Frontal cortex (tissue), 4 donors: Measurements from ENCODE around the gene LINGO1. TPM values are rescaled to one million over a fixed set of nuclear protein-coding genes. Genes with fewer than 3 reads are reported as not detected.
A peak's percentile ranks its signal among the peaks of the same experiment; 100 is the strongest.

Experiments
- DNase-seq, 2 donors: peaks; one replicate each; pipeline ENCODE4 v3.0.0; 2012; ENCODE audit warnings: low spot score in 2 of 2
- FAIRE-seq: peaks from 2 replicates; lab custom pipeline; 2012; peaks lifted over from hg19 to GRCh38; lab: Jason Lieb, UNC
- total RNA-seq: library from RNA; depleted of rRNA; stranded (reverse); fragments of >200 nt; gene quantifications from one replicate; pipeline ENCODE4 v1.2.3, GENCODE V29; 2014
- donor health status: control.
- donor health status: control.
- donor health status: control.

Gene LINGO1
- total RNA-seq, 1 donor from 2014 or later, result 32.6 TPM

DNA sequence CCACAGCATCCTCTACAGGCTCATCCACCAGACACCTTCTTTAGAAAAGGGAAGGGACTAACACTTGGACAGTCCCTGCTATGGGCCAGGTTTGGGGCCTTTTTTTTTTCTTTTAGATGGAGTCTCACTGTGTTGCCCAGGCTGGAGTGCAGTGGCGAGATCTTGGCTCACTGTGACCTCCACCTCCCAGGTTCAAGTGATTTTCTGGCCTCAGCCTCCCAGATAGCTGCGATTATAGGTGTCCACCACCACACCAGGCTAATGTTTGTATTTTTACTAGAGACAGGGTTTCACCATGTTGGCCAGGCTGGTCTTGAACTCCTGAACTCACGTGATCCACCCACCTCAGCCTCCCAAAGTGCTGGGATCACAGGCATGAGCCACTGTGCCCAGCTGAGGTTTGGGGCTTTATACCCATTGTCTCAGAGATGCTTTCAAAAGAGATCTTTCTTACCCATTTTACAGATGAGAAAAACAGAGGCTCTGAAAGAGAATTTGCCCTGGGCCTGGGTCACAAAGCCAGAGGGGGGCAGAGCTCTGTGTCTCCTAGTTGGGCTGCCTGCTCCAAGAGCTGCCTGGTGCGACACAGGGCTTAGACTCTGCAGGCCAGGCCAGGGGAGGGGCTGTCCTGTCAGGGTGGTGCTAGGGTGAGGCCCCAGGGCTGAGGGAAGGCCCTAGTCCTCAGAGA, 11.6 kb downstream of the LINGO1 start:
- DNase-seq, result no peak
- no peak for FAIRE-seq

DNA sequence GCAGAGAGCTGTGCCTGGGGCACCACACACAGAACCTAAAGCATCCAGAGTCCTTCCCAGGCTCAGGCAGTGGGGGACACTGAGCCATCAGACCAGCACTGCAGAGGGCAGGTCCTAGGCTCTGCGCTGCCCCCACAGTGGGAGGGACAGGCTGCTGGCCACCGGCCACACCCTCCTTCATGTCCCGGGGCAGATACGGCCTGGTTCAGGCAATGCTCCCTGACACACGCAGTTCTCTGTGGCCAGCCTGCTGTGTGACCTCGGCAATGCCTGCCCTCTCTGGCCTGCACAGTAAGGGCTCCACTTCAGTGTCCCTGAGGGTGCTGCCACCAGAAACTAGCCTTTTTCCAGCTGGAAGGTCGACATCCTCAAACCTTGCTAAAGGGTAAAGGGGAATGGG, 12.4 kb downstream of the LINGO1 start:
- peak in 1 of 2 donors; percentile 10 for DNase-seq
- no peak for FAIRE-seq

DNA sequence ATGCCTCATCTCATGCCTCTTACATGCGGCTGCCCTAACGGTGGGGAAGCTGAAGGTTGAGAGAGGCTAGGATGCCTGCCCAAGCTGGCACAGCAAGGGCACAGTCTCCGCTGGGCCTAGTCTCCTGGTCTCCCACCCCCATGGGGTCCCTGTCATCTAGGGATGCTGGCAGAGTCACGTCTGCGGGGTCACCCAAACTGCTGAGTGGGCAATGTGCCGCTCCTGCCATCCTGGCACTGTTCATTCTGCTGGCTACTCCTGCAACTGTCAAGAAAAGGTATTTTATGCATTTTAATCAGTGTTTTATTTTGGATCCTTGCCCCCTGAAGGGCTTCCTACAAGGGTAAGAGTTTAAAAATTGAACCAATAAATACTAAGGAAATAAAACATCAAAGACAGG, 12.8 kb downstream of the LINGO1 start:
- FAIRE-seq, result no peak
- DNase-seq, result peak in 1 of 2 donors; percentile 16

DNA sequence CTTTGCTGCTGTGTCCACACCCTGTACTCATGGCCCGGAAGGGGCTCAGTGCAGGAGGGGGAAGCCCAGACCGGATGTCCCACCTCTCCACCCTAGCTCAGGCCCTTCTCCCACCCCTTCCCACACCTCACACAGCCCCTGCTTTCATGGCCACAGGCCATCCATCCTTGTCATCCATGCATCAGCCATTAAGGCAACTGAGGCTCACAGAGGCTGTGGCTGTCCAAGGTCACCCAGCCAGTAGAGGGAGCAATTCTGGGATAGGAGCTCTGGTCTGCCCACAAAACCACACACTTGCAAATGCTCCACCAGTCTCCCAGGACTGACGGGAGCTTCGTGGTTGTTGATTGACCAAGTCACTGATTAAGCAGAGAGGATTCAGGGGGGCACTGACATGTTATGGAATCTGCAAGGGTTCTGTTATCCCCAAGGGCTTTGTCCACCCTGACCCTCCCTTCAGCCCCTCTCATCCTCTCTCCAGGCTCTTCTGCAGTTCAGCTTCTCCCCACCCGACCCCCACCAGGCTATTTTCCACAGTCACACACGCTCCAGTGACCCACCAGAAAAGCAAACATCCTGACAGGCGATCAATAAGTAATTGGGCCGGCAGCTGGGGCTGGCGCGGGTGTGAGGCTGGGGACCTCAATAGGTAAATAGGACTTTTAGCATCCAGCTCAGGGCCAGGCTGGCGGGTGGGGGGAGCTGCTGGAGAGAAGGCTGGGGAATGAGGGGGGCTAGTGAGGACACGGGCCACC, 15.1 kb downstream of the LINGO1 start:
- FAIRE-seq (no peak), DNase-seq (peak in 1 of 2 donors; percentile 18)

DNA sequence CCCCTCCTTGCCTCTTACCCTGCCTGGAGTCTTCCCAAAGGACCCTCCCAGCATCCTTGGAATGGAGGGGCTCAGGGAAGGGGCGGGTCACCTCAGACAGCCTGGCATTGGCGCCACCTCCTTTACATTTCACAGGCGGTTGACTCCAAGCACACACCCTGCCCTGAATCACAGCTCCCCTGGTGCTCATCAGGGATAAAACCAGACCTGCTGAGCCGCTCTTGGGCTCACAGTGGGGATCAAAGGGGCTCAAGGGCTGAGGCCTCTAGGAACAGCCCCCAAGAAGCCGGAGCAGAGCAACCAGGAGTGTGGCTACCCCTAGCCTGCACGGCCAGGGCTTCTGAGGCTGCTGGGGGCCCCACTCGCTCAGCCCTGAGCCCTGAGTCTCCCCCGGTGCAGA, 16.6 kb downstream of the LINGO1 start:
- FAIRE-seq (no peak), DNase-seq (peak in 1 of 2 donors; percentile 10)

DNA sequence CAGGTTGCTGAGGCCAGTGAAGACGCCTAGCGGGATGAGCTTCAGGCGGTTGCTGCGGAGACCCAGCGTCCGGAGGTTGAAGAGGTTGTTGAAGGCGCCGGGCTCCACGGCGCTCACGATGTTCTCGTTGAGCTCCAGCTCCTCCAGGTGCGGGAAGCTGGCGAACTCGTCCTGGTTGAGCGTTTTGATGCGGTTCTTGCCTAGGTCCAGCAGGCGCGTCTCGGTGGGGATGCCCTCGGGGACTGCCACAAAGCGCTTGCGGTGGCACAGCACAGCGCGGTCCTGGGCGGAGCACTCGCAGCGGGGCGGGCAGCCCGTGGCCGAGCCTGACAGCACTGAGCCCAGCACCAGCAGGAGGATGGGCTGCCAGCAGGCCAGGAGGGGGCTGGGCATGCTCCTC, 17.2 kb downstream of the LINGO1 start:
- FAIRE-seq, result no peak
- no peak for DNase-seq

DNA sequence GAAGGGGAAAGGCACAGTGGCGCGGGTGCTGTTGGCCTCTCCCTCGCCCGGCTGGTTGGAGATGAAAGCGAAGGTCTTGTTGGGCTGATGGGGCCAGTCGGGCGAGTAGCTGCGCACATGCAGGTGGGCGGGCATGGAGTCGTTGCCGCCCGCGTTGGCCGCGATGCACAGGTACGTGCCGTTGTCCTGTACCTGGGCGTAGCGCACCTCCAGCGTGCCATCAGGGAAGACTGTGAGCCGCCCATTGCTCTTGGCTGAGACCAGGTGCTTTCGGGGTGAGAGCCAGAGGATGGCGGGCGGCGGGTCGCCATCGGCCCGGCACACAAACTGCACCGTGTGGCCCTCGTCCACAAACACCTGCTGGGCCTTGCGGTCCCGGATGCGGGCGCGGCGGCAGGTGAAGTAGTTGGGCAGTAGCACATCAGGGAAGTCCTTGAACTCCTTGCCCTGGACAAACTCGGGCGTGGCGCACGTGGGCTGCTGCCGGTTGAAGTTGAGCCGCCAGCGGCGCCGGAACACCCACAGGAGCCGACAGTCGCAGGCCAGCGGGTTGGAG, 18.4 kb downstream of the LINGO1 start:
- FAIRE-seq (no peak), DNase-seq (peak in 1 of 2 donors; percentile 28)

DNA sequence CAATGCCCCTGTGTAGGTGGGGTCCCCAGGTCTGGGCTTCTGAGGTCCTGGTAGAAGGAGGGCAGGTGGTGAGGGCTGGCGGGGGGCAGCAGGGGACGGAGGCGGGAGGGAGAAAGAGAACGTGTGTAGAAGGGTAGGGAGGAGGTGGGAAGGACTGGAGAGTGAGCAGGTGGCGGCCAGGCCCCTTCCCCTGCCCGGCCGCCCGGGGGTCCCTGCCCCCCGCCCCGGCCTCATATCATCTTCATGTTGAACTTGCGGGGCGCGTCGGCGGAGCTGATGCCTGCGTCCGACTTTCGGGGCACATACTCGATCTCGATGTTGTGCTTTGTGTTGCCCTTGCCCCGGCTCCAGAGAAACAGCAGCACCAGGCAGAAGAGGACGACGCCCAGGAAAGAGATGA, 18.9 kb downstream of the LINGO1 start:
- DNase-seq (peak in 1 of 2 donors; percentile 17), FAIRE-seq (no peak)

DNA sequence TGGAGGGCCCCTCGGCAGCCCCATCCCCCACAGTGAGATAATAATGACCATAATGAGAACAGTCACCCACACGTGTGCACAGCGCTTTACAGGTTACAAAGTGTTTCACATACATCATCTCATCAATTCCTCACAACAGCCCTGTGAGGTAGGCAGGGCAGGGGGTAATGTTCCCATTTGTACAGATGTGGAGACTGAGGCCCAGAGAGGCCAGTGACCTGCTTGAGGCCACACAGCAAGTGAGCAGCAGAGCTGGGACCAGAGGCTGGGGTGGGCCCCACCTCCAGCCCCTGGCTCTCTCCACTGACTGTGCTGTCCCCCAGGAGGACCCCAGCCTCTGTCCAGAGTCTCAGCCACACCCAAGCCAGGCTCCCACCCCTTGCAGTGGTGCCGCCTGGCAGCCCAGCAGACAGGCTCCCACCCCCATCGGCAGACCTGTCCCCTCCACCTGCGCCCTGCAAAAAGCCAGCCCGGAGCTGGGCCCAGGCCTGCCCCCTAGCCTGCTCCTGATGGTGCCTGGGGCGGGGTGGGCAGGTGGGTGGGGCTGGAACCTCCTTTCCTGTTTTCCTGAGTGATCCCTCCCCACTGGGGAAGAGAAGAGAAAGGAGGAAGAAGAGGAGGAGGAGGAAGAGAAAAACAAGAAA, 19.6 kb downstream of the LINGO1 start:
- DNase-seq (peak in 1 of 2 donors; percentile 19), FAIRE-seq (no peak)

DNA sequence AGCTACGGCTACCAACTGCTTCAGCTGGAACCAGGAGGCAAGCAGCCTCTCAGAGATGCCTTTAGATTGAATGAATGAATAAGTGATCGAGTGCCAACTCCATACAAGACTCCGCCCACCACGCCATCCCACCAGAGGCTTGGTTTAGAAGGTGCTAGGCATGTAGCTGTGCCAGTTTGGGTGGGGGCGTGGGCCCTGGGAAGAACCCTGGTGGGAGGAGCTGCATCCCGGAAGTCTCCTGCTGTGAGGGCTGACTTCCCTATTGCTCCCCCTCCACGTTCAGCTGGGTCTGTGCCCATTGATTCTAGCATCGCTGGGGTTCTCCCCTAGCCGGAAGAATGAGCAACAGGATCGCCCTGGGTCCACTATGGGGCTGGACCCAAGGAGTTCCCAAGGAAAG, 20.9 kb downstream of the LINGO1 start:
- DNase-seq (peak; percentile 21 to 62), FAIRE-seq (no peak)

DNA sequence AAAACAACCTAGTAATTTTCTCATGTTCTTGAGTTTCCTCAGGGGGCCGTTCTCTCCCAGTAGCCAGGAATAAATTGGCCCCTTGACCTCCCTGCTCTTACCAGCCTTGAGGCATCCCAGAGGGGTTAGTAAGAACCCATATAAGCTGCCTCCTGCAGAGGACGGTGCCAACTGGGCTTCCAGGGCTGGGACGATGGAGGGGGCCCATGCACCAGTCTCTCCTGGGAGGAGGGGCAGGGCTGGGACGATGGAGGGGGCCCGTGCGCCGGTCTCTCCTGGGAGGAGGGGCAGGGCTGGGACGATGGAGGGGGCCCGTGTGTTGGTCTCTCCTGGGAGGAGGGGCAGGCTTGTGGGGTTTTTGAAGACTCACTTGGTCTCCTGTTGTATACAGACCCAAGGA, 22.0 kb downstream of the LINGO1 start:
- no peak for DNase-seq
- FAIRE-seq, result no peak

DNA sequence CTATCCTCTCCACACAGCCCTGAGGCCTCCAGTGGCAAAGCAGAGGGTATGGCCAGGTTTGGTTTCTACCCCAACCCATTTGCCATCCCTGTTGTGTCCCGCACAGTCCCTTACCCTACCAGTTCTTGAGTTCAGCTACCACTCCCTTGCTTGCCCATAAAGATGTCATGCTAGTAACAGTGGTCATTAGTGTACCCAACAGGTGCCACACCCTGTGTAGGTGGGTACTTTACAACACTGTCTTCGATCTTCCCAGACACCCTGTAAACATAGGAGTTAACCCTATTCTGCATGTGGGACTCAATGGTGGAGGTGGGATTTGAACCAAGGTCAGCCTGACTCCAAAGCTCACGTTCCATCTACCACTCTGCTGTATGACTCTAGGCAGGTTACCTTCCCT, 23.2 kb downstream of the LINGO1 start:
- DNase-seq (peak in 1 of 2 donors; percentile 11), FAIRE-seq (no peak)

DNA sequence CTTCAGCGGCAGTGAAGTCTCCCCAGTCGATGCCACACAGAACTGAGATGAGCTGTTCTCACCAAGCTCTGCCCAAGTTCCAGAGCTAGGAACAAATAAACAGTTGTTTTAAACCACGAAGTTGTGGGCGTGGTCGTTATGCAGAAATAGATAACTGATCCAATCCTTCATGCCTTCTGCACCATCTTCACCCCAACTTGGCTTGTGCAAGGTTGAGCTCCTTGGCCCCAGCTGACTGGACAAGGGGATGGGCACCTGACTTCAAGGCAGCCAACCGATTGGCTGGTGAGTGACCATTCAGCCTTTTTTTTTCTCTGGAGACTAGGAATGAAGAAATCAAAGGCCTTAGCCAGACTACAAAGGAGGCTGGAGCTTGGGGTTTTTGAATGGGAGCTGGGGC, 23.9 kb downstream of the LINGO1 start:
- DNase-seq (peak in 1 of 2 donors; percentile 23), FAIRE-seq (no peak)

DNA sequence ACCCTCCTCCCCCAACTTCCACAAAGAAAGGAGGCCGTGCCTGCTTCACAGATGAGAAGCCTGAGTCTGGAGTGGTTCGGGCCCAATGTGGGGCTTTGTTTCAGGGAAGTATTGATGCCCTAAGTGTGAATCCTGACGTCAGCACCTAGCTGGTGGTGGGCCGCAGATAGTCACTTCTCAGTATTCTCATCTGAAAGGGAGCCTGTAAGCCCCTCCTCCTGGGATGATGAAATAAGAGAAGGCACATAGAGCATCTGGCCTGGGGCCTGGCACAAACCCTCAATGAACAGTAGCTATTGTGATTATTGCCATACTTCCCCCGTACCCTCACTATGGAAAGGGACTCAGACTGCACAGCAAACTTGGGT, 24.8 kb downstream of the LINGO1 start:
- DNase-seq, result peak in 1 of 2 donors; percentile 26
- no peak for FAIRE-seq

DNA sequence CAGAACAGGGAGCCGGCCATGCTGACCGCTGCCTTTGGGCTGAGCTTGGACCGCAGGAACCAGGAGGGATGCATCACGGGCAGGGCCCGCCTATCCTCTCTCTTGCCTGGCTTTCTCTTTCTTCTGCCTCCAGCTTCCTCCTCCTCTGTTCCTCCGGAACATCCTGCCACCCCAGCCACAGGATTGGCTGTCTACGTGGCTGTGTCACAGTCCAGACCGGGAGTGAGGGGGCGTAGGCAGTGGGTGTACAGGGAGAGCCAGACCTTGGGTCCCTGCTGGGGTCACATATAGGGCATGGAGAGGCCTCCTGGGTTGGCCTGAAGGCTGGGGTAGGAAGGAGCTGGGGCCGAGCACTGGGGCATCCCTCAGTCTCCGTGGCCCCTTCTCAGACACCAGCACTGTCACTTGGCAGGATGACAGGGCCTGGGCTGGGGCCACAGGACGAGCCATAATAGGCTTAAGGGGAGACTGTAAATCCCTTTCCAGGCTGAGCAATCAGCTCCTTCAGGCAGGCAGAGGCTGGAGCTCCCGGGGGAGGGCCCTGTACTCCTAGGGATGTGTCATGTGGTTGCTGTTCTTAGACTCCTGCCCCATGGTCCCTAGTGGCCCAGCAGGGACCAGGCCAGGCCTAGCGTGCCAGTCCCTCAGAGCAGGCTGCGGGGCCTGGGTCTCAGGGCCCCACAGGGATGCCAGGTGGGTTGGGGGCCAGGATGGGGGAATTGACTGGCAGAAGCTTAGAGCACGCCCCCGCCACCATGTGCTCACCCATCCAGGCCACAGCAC, 25.4 kb downstream of the LINGO1 start:
- FAIRE-seq, result no peak
- DNase-seq, result peak in 1 of 2 donors; percentile 19

DNA sequence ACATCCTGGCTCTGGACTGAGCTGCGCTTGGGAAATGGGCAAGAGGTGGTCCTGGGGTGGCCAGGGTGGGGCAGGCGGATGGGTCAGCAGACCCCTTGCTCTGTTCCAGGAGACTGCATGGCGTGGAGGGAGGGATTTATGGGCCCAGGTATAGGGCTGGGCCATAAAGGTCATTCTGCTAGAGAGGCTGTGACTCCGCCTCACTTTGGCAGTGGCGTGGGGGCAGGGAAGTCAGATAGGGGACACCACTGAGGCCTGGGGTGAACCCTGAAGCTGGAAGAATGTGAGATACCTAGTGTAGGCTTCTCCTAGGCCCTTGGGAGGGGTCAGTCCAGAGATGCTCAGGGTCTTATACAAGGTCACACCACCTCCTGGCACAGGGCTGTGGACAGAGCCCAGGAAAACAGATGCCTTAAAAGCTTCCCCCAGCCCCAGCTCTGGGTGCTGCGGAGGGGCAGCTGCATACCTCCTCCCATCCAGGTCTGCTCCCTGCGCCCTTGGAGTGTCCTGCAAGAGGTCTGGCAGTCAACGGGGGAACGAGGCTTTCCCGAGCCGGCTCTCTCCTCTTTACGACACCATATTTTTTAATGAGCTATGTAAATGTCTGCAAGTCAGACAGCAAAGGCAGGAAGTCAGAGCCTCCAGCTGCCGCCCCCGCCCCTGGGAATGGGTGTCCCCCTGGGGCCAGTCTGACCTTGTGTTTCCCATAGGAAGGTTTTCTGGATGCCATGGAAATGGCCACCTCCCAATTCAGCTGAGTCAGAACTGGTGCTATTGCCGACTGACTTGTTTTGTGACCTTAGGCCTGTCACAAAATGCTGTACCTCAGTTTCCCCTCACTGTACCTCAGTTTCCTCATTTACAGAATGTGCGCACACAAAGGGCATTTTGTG, 26.3 kb downstream of the LINGO1 start:
- FAIRE-seq (no peak), DNase-seq (no peak)

DNA sequence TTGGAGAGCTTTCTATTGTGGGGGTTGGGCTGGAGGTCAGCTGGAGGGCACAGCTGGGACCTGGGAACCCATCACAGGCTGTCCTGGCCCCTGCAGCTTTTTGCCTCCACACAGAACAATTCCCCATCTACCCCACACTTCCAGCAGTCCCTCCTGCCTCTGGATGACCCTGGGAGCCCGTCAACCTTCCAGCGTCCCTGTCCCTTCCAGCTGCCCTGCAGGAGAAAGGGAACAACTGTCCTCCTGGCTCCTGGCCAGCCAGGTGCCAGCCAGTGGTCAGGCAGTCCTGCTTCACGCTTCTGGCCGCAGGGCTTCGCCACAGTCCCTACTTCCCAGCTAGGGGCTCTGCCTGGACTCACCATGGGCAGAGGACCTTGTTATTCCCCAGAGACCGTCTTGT, 27.2 kb downstream of the LINGO1 start:
- FAIRE-seq (no peak), DNase-seq (no peak)

DNA sequence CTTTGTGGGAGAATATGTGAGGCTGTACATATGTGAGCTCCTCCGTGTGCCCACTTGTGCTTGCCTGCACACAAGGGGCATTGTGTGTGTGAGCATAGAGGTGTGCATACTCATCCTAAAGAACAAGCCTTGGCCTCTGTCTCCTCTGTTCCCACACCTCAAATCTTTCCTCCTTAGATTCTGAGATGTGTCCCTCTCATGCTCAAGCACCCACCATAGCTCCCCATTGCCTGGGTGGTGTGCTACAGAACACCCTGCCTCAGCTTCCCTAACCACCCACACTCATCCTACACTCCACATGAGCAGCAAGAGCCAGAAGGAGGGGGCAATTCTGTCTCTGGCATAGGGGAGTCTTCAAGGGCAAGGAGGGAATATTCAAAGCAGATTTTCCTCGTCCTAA, 27.7 kb downstream of the LINGO1 start:
- DNase-seq (no peak), FAIRE-seq (no peak)
